Neural cell (in vitro differentiated cells): ENCODE results near the gene MAP3K19. TPM values are rescaled to one million over a fixed set of nuclear protein-coding genes. Genes with fewer than 3 reads are reported as not detected.

Source experiments
- H2AFZ ChIP-seq: fragments of 200-600, 300-800 bp; sonication (generic), shearing (Covaris generic); 2 replicates; pipeline ENCODE4 v1.6.0; 2014; ENCODE audit warnings: low read depth, mild to moderate bottlenecking, antibody characterized with exemption, low read length, moderate library complexity
- H3F3A ChIP-seq: fragments of 200-600 bp; shearing (Covaris generic); 2 replicates; pipeline ENCODE4 v1.6.1; 2016; ENCODE audit warnings: mild to moderate bottlenecking, moderate library complexity, mixed read lengths, antibody characterized with exemption, low read length; ENCODE audit not compliant: insufficient read depth, poor library complexity, severe bottlenecking
- H3K27ac ChIP-seq: fragments of 200-600, 300-800 bp; sonication (generic), shearing (Covaris generic); 2 replicates; pipeline ENCODE4 v1.5.1; 2014; ENCODE audit warnings: mild to moderate bottlenecking, low read length, moderate library complexity
- H3K27me3 ChIP-seq: fragments of 300-800, 200-600 bp; sonication (generic), shearing (Covaris generic); 2 replicates; pipeline ENCODE4 v1.6.0; 2014; ENCODE audit warnings: mild to moderate bottlenecking, low read depth, low read length, moderate library complexity; ENCODE audit not compliant: insufficient read depth
- H3K36me3 ChIP-seq: fragments of 300-800, 200-600 bp; sonication (generic), shearing (Covaris generic); 2 replicates; pipeline ENCODE4 v1.5.1; 2014; ENCODE audit warnings: mild to moderate bottlenecking, antibody characterized with exemption, low read length, moderate library complexity; ENCODE audit not compliant: insufficient read depth
- H3K4me2 ChIP-seq: fragments of 300-800, 200-600 bp; sonication (generic), shearing (Covaris generic); 2 replicates; pipeline ENCODE4 v1.6.0; 2014; ENCODE audit warnings: mild to moderate bottlenecking, low read length
- H3K4me3 ChIP-seq: fragments of 300-800, 200-600 bp; sonication (generic), shearing (Covaris generic); 2 replicates; pipeline ENCODE4 v1.5.1; 2014; ENCODE audit warnings: mild to moderate bottlenecking, low read length, moderate library complexity
- H3K79me2 ChIP-seq: fragments of 200-600 bp; shearing (Covaris generic); replicated peaks from 2 replicates; pipeline ENCODE4 v1.6.0; 2014; ENCODE audit warnings: mild to moderate bottlenecking, low read length, moderate library complexity; ENCODE audit not compliant: insufficient read depth
- H3K9ac ChIP-seq: fragments of 300-800, 200-600 bp; sonication (generic), shearing (Covaris generic); 2 replicates; pipeline ENCODE4 v1.6.1; 2016; ENCODE audit warnings: mild to moderate bottlenecking, low read length, mixed read lengths
- H3K9me2 ChIP-seq: fragments of 200-600 bp; shearing (Covaris generic); 2 replicates; pipeline ENCODE4 v1.6.1; 2016; ENCODE audit warnings: mild to moderate bottlenecking, low read length, mixed read lengths; ENCODE audit not compliant: insufficient read depth
- H3K9me3 ChIP-seq: fragments of 200-600, 300-800 bp; sonication (generic), shearing (Covaris generic); 2 replicates; pipeline ENCODE4 v1.6.1; 2016; ENCODE audit warnings: mild to moderate bottlenecking, mixed run types, low read length, moderate library complexity, mixed read lengths
- H4K20me1 ChIP-seq: fragments of 200-600 bp; shearing (Covaris generic); 2 replicates; pipeline ENCODE4 v1.6.1; 2016; ENCODE audit warnings: mild to moderate bottlenecking, mixed run types; ENCODE audit not compliant: insufficient read depth
- EP300 ChIP-seq: fragments of 450-650 bp; conservative IDR thresholded peaks from 2 replicates; pipeline ENCODE4 v1.6.1; 2014; ENCODE audit warnings: antibody characterized with exemption, mild to moderate bottlenecking, moderate library complexity; ENCODE audit not compliant: poor library complexity, severe bottlenecking
- EZH2 ChIP-seq: fragments of 200-600, 300-800 bp; shearing (Covaris generic), sonication (generic); IDR thresholded peaks from 2 replicates; pipeline ENCODE4 v1.6.1; 2014; ENCODE audit warnings: antibody characterized with exemption, low read length, borderline replicate concordance, mild to moderate bottlenecking; ENCODE audit not compliant: insufficient read depth, poor library complexity, severe bottlenecking
- MXI1 ChIP-seq: fragments of 450-650 bp; conservative IDR thresholded peaks from 2 replicates; pipeline ENCODE4 v1.6.1; 2014; ENCODE audit warnings: antibody characterized with exemption, mild to moderate bottlenecking; ENCODE audit not compliant: poor library complexity, severe bottlenecking
- POLR2AphosphoS5 ChIP-seq: IDR thresholded peaks from 2 replicates; pipeline ENCODE4 v1.6.1; 2012
- RAD21 ChIP-seq: fragments of 450-650 bp; conservative IDR thresholded peaks from 2 replicates; pipeline ENCODE4 v1.6.1; 2014; ENCODE audit warnings: antibody characterized with exemption, mild to moderate bottlenecking, moderate library complexity
- SMC3 ChIP-seq: fragments of 450-650 bp; conservative IDR thresholded peaks from 2 replicates; pipeline ENCODE4 v1.6.1; 2014; ENCODE audit warnings: antibody characterized with exemption, mild to moderate bottlenecking, moderate library complexity; ENCODE audit not compliant: poor library complexity
- TAF1 ChIP-seq: IDR thresholded peaks from 2 replicates; pipeline ENCODE4 v1.6.1; 2012; ENCODE audit warnings: low read depth
- polyA plus RNA-seq: library from polyadenylated mRNA; depleted of rRNA; stranded (reverse); fragments of >200 nt; gene quantifications from 2 replicates; pipeline ENCODE4 v1.2.3, GENCODE V29; 2014
- TF ChIP-seq, protein P1 (sequence below): fragments of 450-650 bp; IDR thresholded peaks from 2 replicates; pipeline ENCODE4 v1.5.1; 2014; ENCODE audit warnings: antibody characterized with exemption, mild to moderate bottlenecking, moderate library complexity; ENCODE audit not compliant: poor library complexity, severe bottlenecking
- TF ChIP-seq, protein P2 (sequence below): IDR thresholded peaks from 2 replicates; pipeline ENCODE4 v1.6.1; 2012; ENCODE audit warnings: borderline replicate concordance

MAP3K19 gene
- polyA plus RNA-seq, 1 donor from 2014 or later = not detected

DNA sequence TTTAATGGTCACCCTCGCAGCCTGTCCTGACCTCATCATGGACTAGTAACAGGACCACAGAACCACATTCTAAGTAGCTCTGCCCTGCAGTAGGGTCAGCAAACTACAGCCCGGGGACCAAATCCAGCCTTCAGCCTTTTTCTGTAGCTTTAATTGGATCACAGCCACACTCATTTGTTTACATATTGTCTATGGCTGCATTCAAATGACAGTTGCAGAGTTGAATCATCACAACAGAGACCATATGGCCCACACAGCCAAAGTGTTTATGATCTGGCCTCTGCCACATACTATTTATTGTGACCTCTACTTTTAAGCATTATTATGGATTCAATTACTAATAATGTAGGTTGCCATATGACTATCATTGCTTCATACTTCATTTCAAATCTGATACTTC is 47.7 kb downstream of the MAP3K19 start:
- H3K9ac ChIP-seq = no peak overlapping the region
- no peak for TF ChIP-seq RAD21
- TF ChIP-seq, protein P1, sequence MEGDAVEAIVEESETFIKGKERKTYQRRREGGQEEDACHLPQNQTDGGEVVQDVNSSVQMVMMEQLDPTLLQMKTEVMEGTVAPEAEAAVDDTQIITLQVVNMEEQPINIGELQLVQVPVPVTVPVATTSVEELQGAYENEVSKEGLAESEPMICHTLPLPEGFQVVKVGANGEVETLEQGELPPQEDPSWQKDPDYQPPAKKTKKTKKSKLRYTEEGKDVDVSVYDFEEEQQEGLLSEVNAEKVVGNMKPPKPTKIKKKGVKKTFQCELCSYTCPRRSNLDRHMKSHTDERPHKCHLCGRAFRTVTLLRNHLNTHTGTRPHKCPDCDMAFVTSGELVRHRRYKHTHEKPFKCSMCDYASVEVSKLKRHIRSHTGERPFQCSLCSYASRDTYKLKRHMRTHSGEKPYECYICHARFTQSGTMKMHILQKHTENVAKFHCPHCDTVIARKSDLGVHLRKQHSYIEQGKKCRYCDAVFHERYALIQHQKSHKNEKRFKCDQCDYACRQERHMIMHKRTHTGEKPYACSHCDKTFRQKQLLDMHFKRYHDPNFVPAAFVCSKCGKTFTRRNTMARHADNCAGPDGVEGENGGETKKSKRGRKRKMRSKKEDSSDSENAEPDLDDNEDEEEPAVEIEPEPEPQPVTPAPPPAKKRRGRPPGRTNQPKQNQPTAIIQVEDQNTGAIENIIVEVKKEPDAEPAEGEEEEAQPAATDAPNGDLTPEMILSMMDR = no peak
- TF ChIP-seq POLR2AphosphoS5 = no peak
- TF ChIP-seq MXI1 = no peak
- TF ChIP-seq EP300 = no peak
- TF ChIP-seq, protein P2, sequence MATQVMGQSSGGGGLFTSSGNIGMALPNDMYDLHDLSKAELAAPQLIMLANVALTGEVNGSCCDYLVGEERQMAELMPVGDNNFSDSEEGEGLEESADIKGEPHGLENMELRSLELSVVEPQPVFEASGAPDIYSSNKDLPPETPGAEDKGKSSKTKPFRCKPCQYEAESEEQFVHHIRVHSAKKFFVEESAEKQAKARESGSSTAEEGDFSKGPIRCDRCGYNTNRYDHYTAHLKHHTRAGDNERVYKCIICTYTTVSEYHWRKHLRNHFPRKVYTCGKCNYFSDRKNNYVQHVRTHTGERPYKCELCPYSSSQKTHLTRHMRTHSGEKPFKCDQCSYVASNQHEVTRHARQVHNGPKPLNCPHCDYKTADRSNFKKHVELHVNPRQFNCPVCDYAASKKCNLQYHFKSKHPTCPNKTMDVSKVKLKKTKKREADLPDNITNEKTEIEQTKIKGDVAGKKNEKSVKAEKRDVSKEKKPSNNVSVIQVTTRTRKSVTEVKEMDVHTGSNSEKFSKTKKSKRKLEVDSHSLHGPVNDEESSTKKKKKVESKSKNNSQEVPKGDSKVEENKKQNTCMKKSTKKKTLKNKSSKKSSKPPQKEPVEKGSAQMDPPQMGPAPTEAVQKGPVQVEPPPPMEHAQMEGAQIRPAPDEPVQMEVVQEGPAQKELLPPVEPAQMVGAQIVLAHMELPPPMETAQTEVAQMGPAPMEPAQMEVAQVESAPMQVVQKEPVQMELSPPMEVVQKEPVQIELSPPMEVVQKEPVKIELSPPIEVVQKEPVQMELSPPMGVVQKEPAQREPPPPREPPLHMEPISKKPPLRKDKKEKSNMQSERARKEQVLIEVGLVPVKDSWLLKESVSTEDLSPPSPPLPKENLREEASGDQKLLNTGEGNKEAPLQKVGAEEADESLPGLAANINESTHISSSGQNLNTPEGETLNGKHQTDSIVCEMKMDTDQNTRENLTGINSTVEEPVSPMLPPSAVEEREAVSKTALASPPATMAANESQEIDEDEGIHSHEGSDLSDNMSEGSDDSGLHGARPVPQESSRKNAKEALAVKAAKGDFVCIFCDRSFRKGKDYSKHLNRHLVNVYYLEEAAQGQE = no peak
- TF ChIP-seq EZH2 = no peak
- TF ChIP-seq TAF1 = no peak
- no peak for TF ChIP-seq SMC3
- H3K27me3 ChIP-seq = no peaks in the 10 kb centered on the region
- H3K9me2 ChIP-seq = no peaks in the 10 kb centered on the region
- H3K9me3 ChIP-seq = no peaks in the 10 kb centered on the region
- H4K20me1 ChIP-seq = no peaks in the 10 kb centered on the region
- no peak overlapping the region for H2AFZ ChIP-seq
- no peak overlapping the region for H3K27ac ChIP-seq
- H3K4me2 ChIP-seq = no peak overlapping the region
- no peaks in the 10 kb centered on the region for H3K36me3 ChIP-seq
- no peaks in the 10 kb centered on the region for H3F3A ChIP-seq
- H3K79me2 ChIP-seq = no peaks in the 10 kb centered on the region
- H3K4me3 ChIP-seq = no peak overlapping the region

DNA sequence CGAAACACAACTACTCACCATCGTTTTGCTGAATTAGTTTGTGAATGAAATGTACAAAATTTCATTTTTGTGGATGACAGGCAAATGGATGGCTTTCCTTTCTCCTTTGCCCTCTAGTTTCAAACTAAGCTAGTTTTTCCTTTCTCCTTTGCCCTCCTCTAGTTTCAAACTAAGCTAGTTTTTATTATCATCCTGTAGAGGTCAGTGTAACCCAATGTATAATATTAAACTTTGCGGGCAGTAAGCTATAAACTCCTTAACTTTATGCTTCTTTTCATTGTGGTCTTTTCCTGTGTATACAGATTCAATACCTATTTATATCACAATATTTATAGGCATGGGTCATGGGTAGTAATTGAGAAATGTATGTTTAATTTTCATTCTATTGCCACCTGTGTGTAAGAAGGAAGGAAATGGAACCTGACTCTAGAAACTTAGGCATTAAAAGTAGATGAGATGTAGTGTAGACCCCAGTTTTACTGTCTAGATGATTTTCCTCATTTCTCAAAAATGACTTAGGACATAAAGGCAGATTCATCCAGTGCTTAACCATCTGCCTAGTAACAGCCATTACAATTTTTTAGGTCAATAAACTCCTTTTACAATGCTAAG is 58.1 kb downstream of the MAP3K19 start:
- Histone ChIP-seq H3K27ac (no peak overlapping the region), H3K4me3 (no peak overlapping the region), H3F3A (no peaks in the 10 kb centered on the region), H3K9me2 (no peaks in the 10 kb centered on the region), H3K79me2 (no peaks in the 10 kb centered on the region), H3K9me3 (no peaks in the 10 kb centered on the region), H3K36me3 (no peaks in the 10 kb centered on the region), H3K27me3 (no peaks in the 10 kb centered on the region), H2AFZ (no peak overlapping the region), H3K4me2 (no peak overlapping the region), H3K9ac (no peak overlapping the region), H4K20me1 (no peaks in the 10 kb centered on the region)
- TF ChIP-seq POLR2AphosphoS5 (no peak), SMC3 (peak; percentile 68), EZH2 (no peak), RAD21 (peak; percentile 80), MXI1 (no peak), EP300 (no peak), TAF1 (no peak)
- TF ChIP-seq, protein P2 = no peak
- TF ChIP-seq, protein P1 = peak; percentile 78
